Uterus (tissue), 4 donors: Measurements from ENCODE around the gene POU4F1. TPM values are rescaled to one million over a fixed set of nuclear protein-coding genes. Genes with fewer than 3 reads are reported as not detected.

Experiments used
- DNase-seq, 2 donors: peaks; one replicate each; pipeline ENCODE4 v3.0.0-alpha.2; 2019 to 2020
- H3K27ac ChIP-seq, 2 donors: fragments of 200-600 bp; sonication (generic); 1 replicate in 1 of 2; 2 replicates in 1 of 2; pipeline ENCODE4 v1.5.1; 2016 to 2018
- H3K27me3 ChIP-seq, 2 donors: fragments of 200-600 bp; sonication (generic); one replicate each; pipeline ENCODE4 v1.5.1; 2018 to 2019; ENCODE audit warnings: control low read depth in 1 of 2
- H3K36me3 ChIP-seq, 2 donors: fragments of 200-600 bp; sonication (generic); one replicate each; pipeline ENCODE4 v1.5.1; 2019; ENCODE audit warnings: control low read depth in 1 of 2
- H3K4me1 ChIP-seq, 2 donors: fragments of 200-600 bp; sonication (generic); one replicate each; pipeline ENCODE4 v1.5.1; 2018 to 2019; ENCODE audit warnings: control low read depth in 1 of 2
- H3K4me3 ChIP-seq, 2 donors: fragments of 200-600 bp; sonication (generic); 1 replicate in 1 of 2; 2 replicates in 1 of 2; pipeline ENCODE4 v1.5.1; 2018 to 2019; ENCODE audit warnings: mild to moderate bottlenecking in 1 of 2
- H3K9me3 ChIP-seq, 2 donors: fragments of 200-600 bp; sonication (generic); one replicate each; pipeline ENCODE4 v1.5.1; 2019; ENCODE audit warnings: control low read depth in 1 of 2
- CTCF ChIP-seq, 4 experiments: fragments of 200-600 bp in 2 of 4; fragments of 450-650 bp in 2 of 4; sonication (generic) in 2 of 4; IDR thresholded peaks; one replicate each; pipeline ENCODE4 v1.5.1; 2016 to 2019; ENCODE audit warnings: antibody characterized with exemption in 4 of 4, mild to moderate bottlenecking in 2 of 4, moderate library complexity in 1 of 4
- POLR2A ChIP-seq, 2 donors: fragments of 450-650 bp; IDR thresholded peaks; one replicate each; pipeline ENCODE4 v1.6.1; 2016; ENCODE audit warnings: antibody characterized with exemption in 2 of 2, mild to moderate bottlenecking in 1 of 2, moderate library complexity in 1 of 2
- intact Hi-C: fragments of 100-400 bp; cut with DNase I; formaldehyde crosslinking; loops from one replicate; pipeline ENCODE4 v1.15.1; 2023; ENCODE audit warnings: low total_unique reads
- total RNA-seq, 4 donors: library from RNA; depleted of rRNA in 3 of 4; stranded (reverse); fragments of >200 nt in 3 of 4; gene quantifications; one replicate each; pipeline versions ENCODE4 v1.1.0 to v1.2.4, GENCODE V29; 2014 to 2023
- donor health status: DM: yes; HTN: yes; CAD: no.

Gene POU4F1
- total RNA-seq, 4 donors from 2014 or later = not detected

GRCh38 chr13:78636495-78636894 lies 33.1 kb upstream of the POU4F1 start:
- H3K4me3 ChIP-seq = no peak overlapping the region
- TF ChIP-seq CTCF (IDR thresholded peaks at IDR 0.05) (no peak), POLR2A (IDR thresholded peaks at IDR 0.05) (no peak)
- DNase-seq = no peak
- H3K36me3 ChIP-seq = no peaks in the 10 kb centered on the region
- no peaks in the 10 kb centered on the region for H3K9me3 ChIP-seq
- no peak overlapping the region for H3K27ac ChIP-seq
- intact Hi-C loops = no loop called here
- no peaks in the 10 kb centered on the region for H3K4me1 ChIP-seq
- H3K27me3 ChIP-seq = no peaks in the 10 kb centered on the region

- Histone ChIP-seq H3K27ac (no peak overlapping the region), H3K4me3 (no peak overlapping the region), H3K27me3 (no peaks in the 10 kb centered on the region), H3K4me1 (no peaks in the 10 kb centered on the region), H3K9me3 (no peaks in the 10 kb centered on the region), H3K36me3 (no peaks in the 10 kb centered on the region)
- intact Hi-C loops = no loop called here
- TF ChIP-seq CTCF (IDR thresholded peaks at IDR 0.05) (no peak), POLR2A (IDR thresholded peaks at IDR 0.05) (no peak)
- no peak for DNase-seq
These were observed 29.6 kb upstream of the POU4F1 start for GRCh38 chr13:78632996-78633395.

GRCh38 chr13:78631077-78631476 lies 27.7 kb upstream of the POU4F1 start:
- Histone ChIP-seq H3K4me1 (no peaks in the 10 kb centered on the region), H3K9me3 (no peaks in the 10 kb centered on the region), H3K27ac (no peak overlapping the region), H3K36me3 (no peaks in the 10 kb centered on the region), H3K27me3 (no peaks in the 10 kb centered on the region), H3K4me3 (no peak overlapping the region)
- no peak for DNase-seq
- TF ChIP-seq POLR2A (IDR thresholded peaks at IDR 0.05) (no peak), CTCF (IDR thresholded peaks at IDR 0.05) (no peak)
- intact Hi-C loops = no loop called here

GRCh38 chr13:78630511-78630910 lies 27.2 kb upstream of the POU4F1 start:
- TF ChIP-seq CTCF (IDR thresholded peaks at IDR 0.05) (no peak), POLR2A (IDR thresholded peaks at IDR 0.05) (no peak)
- H3K36me3 ChIP-seq = no peaks in the 10 kb centered on the region
- no peak overlapping the region for H3K4me3 ChIP-seq
- H3K9me3 ChIP-seq = no peaks in the 10 kb centered on the region
- H3K4me1 ChIP-seq = no peaks in the 10 kb centered on the region
- DNase-seq = no peak
- intact Hi-C loops = no loop called here
- H3K27ac ChIP-seq = no peak overlapping the region
- H3K27me3 ChIP-seq = no peaks in the 10 kb centered on the region

GRCh38 chr13:78625384-78625783 lies 22.0 kb upstream of the POU4F1 start:
- intact Hi-C loops = no loop called here
- Histone ChIP-seq H3K27me3 (no peaks in the 10 kb centered on the region), H3K27ac (no peak overlapping the region), H3K4me3 (no peak overlapping the region), H3K9me3 (no peaks in the 10 kb centered on the region), H3K4me1 (no peaks in the 10 kb centered on the region), H3K36me3 (no peaks in the 10 kb centered on the region)
- DNase-seq = no peak
- TF ChIP-seq CTCF (IDR thresholded peaks at IDR 0.05) (no peak), POLR2A (IDR thresholded peaks at IDR 0.05) (no peak)
